GM23338 (cell line): Measurements from ENCODE around the gene CACNA2D3. TPM values are rescaled to one million over a fixed set of nuclear protein-coding genes. Genes with fewer than 3 reads are reported as not detected.
A peak's percentile ranks its signal among the peaks of the same experiment; 100 is the strongest.

ENCODE experiments used
- ATAC-seq: fragments of 200-7000 bp; cut with Tn5 transposase; 3 replicates; pipeline ENCODE4 v1.9.1; 2020
- DNase-seq: peaks from one replicate; pipeline ENCODE4 v3.0.0-alpha.2; 2015; ENCODE audit warnings: low spot score
- H2AFZ ChIP-seq: fragments of 200-600 bp; sonication (generic); 2 replicates; pipeline ENCODE4 v1.8.0; 2016; ENCODE audit warnings: antibody characterized with exemption, mild to moderate bottlenecking, moderate library complexity
- H3F3A ChIP-seq: fragments of 200-600 bp; sonication (generic); replicated peaks from 2 replicates; pipeline ENCODE4 v1.8.0; 2017; ENCODE audit warnings: antibody characterized with exemption, mixed run types, low read depth
- H3K27ac ChIP-seq: fragments of 200-600 bp; sonication (generic); 2 replicates; pipeline ENCODE4 v1.6.1; 2016; ENCODE audit warnings: low read depth
- H3K27me3 ChIP-seq: fragments of 200-600 bp; sonication (generic); 2 replicates; pipeline ENCODE4 v1.8.0; 2016; ENCODE audit warnings: mild to moderate bottlenecking, mixed run types, moderate library complexity; ENCODE audit not compliant: insufficient read depth
- H3K36me3 ChIP-seq: fragments of 200-600 bp; sonication (generic); 2 replicates; pipeline ENCODE4 v1.8.0; 2016; ENCODE audit warnings: mild to moderate bottlenecking; ENCODE audit not compliant: insufficient read depth
- H3K4me1 ChIP-seq: fragments of 200-600 bp; sonication (generic); 2 replicates; pipeline ENCODE4 v1.8.0; 2016; ENCODE audit warnings: mild to moderate bottlenecking, moderate library complexity; ENCODE audit not compliant: insufficient read depth
- H3K4me2 ChIP-seq: fragments of 200-600 bp; sonication (generic); 2 replicates; pipeline ENCODE4 v1.7.1; 2017; ENCODE audit warnings: mixed run types
- H3K4me3 ChIP-seq: fragments of 200-600 bp; sonication (generic); 2 replicates; pipeline ENCODE4 v1.6.1; 2016; ENCODE audit warnings: mixed run types
- H3K79me2 ChIP-seq: fragments of 200-600 bp; sonication (generic); replicated peaks from 2 replicates; pipeline ENCODE4 v1.8.0; 2017; ENCODE audit warnings: mild to moderate bottlenecking; ENCODE audit not compliant: insufficient read depth
- H3K9me2 ChIP-seq: fragments of 200-600 bp; sonication (generic); 2 replicates; pipeline ENCODE4 v1.8.0; 2017; ENCODE audit not compliant: insufficient read depth
- H4K20me1 ChIP-seq: fragments of 200-600 bp; sonication (generic); replicated peaks from 2 replicates; pipeline ENCODE4 v1.8.0; 2017; ENCODE audit warnings: mild to moderate bottlenecking; ENCODE audit not compliant: insufficient read depth
- H3K27ac Mint-ChIP-seq: 2 replicates; pipeline ENCODE4 v1.8.0; 2020; ENCODE audit warnings: inconsistent platforms, mild to moderate bottlenecking, moderate library complexity, mixed read lengths
- H3K27me3 Mint-ChIP-seq: 3 replicates; pipeline ENCODE4 v1.8.0; 2022; ENCODE audit warnings: low read depth, mild to moderate bottlenecking, moderate library complexity, mixed read lengths, inconsistent platforms; ENCODE audit not compliant: insufficient read depth, poor library complexity
- H3K36me3 Mint-ChIP-seq: 3 replicates; pipeline ENCODE4 v1.8.0; 2021; ENCODE audit warnings: low read depth, mild to moderate bottlenecking, inconsistent platforms, moderate library complexity, mixed read lengths
- H3K4me1 Mint-ChIP-seq: 3 replicates; pipeline ENCODE4 v1.8.0; 2020; ENCODE audit warnings: mild to moderate bottlenecking, inconsistent platforms, mixed read lengths
- H3K4me3 Mint-ChIP-seq: 3 replicates; pipeline ENCODE4 v1.8.0; 2021; ENCODE audit warnings: moderate library complexity, mild to moderate bottlenecking, inconsistent platforms, mixed read lengths
- H3K9me3 Mint-ChIP-seq: 3 replicates; pipeline ENCODE4 v1.8.0; 2020; ENCODE audit warnings: moderate library complexity, mild to moderate bottlenecking, inconsistent platforms, mixed read lengths
- CREB1 ChIP-seq: fragments of 250-450 bp; sonication (Bioruptor Pico); IDR thresholded peaks from 2 replicates; pipeline ENCODE4 v1.5.0; 2020; ENCODE audit warnings: low read depth, mild to moderate bottlenecking, moderate library complexity
- ETS1 ChIP-seq: IDR thresholded peaks from 2 replicates; pipeline ENCODE4 v1.6.1; 2016; ENCODE audit warnings: antibody characterized with exemption
- EZH2 ChIP-seq: fragments of 200-600 bp; sonication (generic); IDR thresholded peaks from one replicate; pipeline ENCODE4 v1.8.0; 2017; ENCODE audit warnings: antibody characterized with exemption, mild to moderate bottlenecking, low read depth; ENCODE audit not compliant: unreplicated experiment
- EZH2phosphoT487 ChIP-seq: fragments of 200-600 bp; sonication (generic); IDR thresholded peaks from one replicate; pipeline ENCODE4 v1.8.1; 2018; ENCODE audit warnings: antibody characterized with exemption; ENCODE audit not compliant: unreplicated experiment
- JUNB ChIP-seq: IDR thresholded peaks from one replicate; pipeline ENCODE4 v1.6.1; 2016; ENCODE audit warnings: antibody characterized with exemption; ENCODE audit not compliant: unreplicated experiment
- NANOG ChIP-seq: IDR thresholded peaks from 2 replicates; pipeline ENCODE4 v1.6.1; 2016; ENCODE audit warnings: antibody characterized with exemption, borderline replicate concordance
- POLR2AphosphoS5 ChIP-seq: IDR thresholded peaks from 2 replicates; pipeline ENCODE4 v1.6.1; 2016; ENCODE audit warnings: antibody characterized with exemption, low read depth
- REST ChIP-seq: IDR thresholded peaks from one replicate; pipeline ENCODE4 v1.6.1; 2018; ENCODE audit warnings: antibody characterized with exemption; ENCODE audit not compliant: unreplicated experiment
- STAT1 ChIP-seq: IDR thresholded peaks from one replicate; pipeline ENCODE4 v1.6.1; 2016; ENCODE audit warnings: antibody characterized with exemption; ENCODE audit not compliant: unreplicated experiment
- ZNF114 ChIP-seq: fragments of 250-450 bp; sonication (Bioruptor Pico); IDR thresholded peaks from 2 replicates; pipeline ENCODE4 v1.5.0; 2020; ENCODE audit warnings: mild to moderate bottlenecking, moderate library complexity
- ZNF331 ChIP-seq: fragments of 250-450 bp; sonication (Bioruptor Pico); IDR thresholded peaks from 2 replicates; pipeline ENCODE4 v1.5.0; 2020; ENCODE audit warnings: low read depth, mild to moderate bottlenecking, moderate library complexity
- ZNF462 ChIP-seq: fragments of 250-450 bp; sonication (Bioruptor Pico); IDR thresholded peaks from 2 replicates; pipeline ENCODE4 v1.5.0; 2020; ENCODE audit warnings: mild to moderate bottlenecking, moderate library complexity
- polyA plus RNA-seq: library from polyadenylated mRNA; unstranded; fragments of >200 nt; fragmentation: Nextera tagmentation; extraction: Ambion mirVana; gene quantifications from 2 replicates; pipeline ENCODE4 v1.2.1, GENCODE V29; 2016
- total RNA-seq: library from RNA; depleted of rRNA; stranded (reverse); fragments of >200 nt; shearing (Covaris generic); gene quantifications from 2 replicates; pipeline ENCODE4 v1.2.3, GENCODE V29; 2014
- TF ChIP-seq, protein P1 (sequence below), 2 experiments: fragments of 200-600 bp in 1 of 2; sonication (generic) in 1 of 2; conservative IDR thresholded peaks; 2 replicates each; pipeline versions ENCODE4 v1.5.1 to v1.6.1; 2016 to 2017; ENCODE audit warnings: antibody characterized with exemption in 2 of 2, low read depth in 2 of 2, mild to moderate bottlenecking in 2 of 2, moderate library complexity in 1 of 2

CACNA2D3 gene
- total and polyA plus RNA-seq, 2 experiments from 2014 or later: 2.2 to 2.3 TPM

DNA sequence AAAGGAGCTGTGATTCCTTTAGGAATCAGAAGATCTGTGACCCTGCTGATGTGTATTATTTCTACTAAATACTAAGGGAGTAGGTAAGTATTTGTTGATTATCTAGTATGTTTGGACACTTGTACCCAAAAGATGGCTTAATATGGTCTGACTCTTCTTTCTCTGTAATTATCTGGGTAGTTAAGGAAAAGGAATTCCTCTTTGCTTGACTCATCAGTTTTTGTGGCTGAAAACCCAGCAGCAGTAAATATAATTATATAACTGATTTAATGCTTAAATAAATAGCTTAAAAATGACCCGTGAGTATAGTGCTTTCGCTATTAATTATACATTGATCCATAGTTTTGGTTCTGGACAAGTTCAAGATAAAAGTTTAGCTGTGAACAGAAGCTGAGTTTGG is 649.7 kb downstream of the CACNA2D3 start:
- ATAC-seq (no peak), DNase-seq (no peak)
- no peaks in the 10 kb centered on the region for H3K27me3 Mint-ChIP-seq

More for the DNA sequence above, 649.7 kb downstream of the CACNA2D3 start:
- no peaks in the 10 kb centered on the region for H3K79me2 ChIP-seq
- Mint-ChIP-seq H3K27ac (peak overlapping the region; percentile 58; the same call in 1 of the 2 replicates), H3K4me3 (no peak overlapping the region), H3K36me3 (peaks cover 4% of the 10 kb centered on the region), H3K4me1 (peaks cover 13% of the 10 kb centered on the region), H3K9me3 (no peaks in the 10 kb centered on the region; the same call in 2 of the 3 replicates)
- TF ChIP-seq ETS1: no peak
- TF ChIP-seq ZNF462: no peak
- TF ChIP-seq ZNF331 (CRISPR knock-in tag): no peak
- no peak for TF ChIP-seq POLR2AphosphoS5
- no peak for TF ChIP-seq JUNB
- no peak for TF ChIP-seq STAT1
- TF ChIP-seq NANOG: no peak
- TF ChIP-seq, protein P1, sequence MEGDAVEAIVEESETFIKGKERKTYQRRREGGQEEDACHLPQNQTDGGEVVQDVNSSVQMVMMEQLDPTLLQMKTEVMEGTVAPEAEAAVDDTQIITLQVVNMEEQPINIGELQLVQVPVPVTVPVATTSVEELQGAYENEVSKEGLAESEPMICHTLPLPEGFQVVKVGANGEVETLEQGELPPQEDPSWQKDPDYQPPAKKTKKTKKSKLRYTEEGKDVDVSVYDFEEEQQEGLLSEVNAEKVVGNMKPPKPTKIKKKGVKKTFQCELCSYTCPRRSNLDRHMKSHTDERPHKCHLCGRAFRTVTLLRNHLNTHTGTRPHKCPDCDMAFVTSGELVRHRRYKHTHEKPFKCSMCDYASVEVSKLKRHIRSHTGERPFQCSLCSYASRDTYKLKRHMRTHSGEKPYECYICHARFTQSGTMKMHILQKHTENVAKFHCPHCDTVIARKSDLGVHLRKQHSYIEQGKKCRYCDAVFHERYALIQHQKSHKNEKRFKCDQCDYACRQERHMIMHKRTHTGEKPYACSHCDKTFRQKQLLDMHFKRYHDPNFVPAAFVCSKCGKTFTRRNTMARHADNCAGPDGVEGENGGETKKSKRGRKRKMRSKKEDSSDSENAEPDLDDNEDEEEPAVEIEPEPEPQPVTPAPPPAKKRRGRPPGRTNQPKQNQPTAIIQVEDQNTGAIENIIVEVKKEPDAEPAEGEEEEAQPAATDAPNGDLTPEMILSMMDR (conservative IDR thresholded peaks at IDR 0.05; ENCODE audit: low read depth in 2 of 2): no peak
- no peak for TF ChIP-seq EZH2phosphoT487
- TF ChIP-seq ZNF114 (CRISPR knock-in tag): no peak
- TF ChIP-seq REST: no peak
- TF ChIP-seq CREB1 (CRISPR knock-in tag): no peak
- TF ChIP-seq EZH2: no peak
- H4K20me1 ChIP-seq: no peaks in the 10 kb centered on the region
- no peak overlapping the region for H2AFZ ChIP-seq
- H3K4me1 ChIP-seq: peaks cover 12% of the 10 kb centered on the region
- no peaks in the 10 kb centered on the region for H3K36me3 ChIP-seq
- H3F3A ChIP-seq: no peaks in the 10 kb centered on the region
- H3K27ac ChIP-seq: no peak overlapping the region
- no peaks in the 10 kb centered on the region for H3K27me3 ChIP-seq
- no peak overlapping the region for H3K4me3 ChIP-seq
- H3K4me2 ChIP-seq: no peak overlapping the region
- no peaks in the 10 kb centered on the region for H3K9me2 ChIP-seq
